Measurements from ENCODE around the gene EXOC3L4.
A peak's percentile ranks its signal among the peaks of the same experiment; 100 is the strongest.

EXOC3L4 gene

DNA sequence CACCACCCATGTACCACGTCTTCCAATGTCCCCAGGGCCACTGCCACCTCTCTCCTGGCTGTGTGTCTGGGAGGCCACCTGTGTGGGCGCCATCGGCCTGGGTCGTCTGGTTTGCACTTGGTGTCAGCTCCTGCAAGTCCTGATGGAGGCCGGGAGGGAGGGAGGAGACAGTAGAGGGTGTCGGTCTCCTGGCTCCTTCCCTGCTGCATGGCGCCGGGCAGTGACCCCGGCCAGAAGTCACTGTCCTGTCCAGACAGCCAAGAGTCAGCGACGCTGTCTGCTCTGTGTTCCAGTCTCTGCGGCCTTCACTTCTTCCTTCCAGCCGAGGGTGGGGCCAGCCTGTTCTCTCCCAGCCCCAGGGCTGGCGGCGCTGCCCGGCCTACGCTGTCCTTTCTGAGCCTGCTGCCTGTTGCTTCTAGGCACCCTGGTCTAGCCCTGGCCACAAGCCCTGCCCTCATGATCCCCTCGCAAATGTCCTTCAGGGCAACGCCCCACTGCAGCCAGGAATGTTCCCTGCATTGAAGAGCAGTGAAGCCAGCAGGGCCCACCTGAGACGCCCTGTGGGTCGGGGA is 23.5 kb upstream of the EXOC3L4 start:
- H3K4me3 ChIP-seq (ENCODE audit: low read depth, low read length), result no peak overlapping the region
- TF ChIP-seq, protein P1, sequence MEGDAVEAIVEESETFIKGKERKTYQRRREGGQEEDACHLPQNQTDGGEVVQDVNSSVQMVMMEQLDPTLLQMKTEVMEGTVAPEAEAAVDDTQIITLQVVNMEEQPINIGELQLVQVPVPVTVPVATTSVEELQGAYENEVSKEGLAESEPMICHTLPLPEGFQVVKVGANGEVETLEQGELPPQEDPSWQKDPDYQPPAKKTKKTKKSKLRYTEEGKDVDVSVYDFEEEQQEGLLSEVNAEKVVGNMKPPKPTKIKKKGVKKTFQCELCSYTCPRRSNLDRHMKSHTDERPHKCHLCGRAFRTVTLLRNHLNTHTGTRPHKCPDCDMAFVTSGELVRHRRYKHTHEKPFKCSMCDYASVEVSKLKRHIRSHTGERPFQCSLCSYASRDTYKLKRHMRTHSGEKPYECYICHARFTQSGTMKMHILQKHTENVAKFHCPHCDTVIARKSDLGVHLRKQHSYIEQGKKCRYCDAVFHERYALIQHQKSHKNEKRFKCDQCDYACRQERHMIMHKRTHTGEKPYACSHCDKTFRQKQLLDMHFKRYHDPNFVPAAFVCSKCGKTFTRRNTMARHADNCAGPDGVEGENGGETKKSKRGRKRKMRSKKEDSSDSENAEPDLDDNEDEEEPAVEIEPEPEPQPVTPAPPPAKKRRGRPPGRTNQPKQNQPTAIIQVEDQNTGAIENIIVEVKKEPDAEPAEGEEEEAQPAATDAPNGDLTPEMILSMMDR (IDR thresholded peaks at IDR 0.05; ENCODE audit: low read depth, low read length), result no peak

DNA sequence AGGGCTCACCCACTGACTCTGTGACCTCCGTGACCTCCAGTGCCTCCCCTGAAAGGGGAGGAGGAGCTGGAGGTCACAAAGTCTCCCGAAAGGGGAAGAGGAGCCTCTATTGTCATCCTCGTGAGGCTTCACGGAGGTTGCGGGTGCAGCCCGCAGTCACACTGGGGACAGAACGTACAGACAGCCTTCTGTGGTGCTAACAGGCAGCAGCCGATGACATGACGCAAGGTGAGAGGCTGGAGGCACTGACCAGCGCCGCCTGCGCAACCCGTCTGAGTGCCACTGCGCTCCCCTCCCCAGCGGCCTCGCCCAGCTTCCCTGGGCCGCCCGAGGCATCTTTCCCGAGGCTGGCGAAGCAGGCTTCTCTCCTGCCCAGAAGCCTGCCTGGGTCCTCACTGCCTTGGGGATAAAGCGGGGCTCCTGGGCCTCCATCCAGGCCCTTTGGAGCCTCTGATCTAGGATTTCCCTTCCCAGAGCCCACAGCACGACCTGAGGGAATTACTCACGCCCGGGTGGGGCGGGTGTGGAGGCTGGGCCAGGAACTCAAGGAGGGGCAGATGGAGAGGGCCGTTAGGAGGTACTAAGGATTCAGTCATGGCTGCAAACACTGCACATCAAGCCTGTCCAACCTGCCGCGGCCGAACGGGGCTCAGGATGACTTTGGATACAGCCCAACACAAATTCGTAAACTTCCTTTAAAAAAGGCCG is 22.8 kb upstream of the EXOC3L4 start:
- no peak overlapping the region for H3K4me3 ChIP-seq (ENCODE audit: low read depth, low read length)
- TF ChIP-seq, protein P1 (IDR thresholded peaks at IDR 0.05; ENCODE audit: low read depth, low read length), result no peak

DNA sequence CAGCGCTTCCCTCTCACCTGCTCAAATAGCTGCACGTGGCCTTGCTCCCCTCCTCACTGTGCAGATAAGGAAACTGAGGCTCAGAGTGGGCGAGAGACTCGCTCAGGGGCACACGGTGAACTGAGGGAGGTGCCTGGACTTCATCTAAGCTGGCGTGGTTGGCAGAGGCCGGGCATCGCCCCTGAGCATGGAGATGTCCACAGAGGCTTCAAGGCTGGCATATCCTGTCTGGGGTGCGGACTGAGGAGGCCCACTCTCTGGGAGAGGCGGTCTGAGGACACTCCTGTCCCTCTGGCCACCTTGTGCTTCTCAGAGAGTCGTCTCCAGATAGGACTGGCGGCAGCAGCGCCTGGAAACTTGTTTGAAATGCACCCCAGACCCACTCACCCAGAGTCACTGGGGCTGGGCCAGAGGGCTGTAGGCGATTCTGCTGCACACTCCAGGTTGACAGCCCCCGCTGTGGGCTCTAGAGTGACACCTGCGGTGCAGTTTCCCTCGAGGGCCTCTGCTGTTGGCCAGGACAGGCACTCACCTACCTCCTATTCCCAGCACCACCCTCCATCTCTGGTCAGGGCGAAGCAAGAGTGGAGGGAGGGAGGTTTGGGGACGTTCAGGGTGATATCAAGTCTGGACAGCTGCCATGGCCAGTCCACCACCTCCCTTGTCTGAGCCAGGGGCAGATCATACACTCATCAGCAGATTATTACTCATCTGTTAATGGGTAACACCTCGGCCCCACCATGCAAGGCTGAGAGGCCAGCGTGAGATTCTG is 21.7 kb upstream of the EXOC3L4 start:
- H3K4me3 ChIP-seq (ENCODE audit: low read depth, low read length), result no peak overlapping the region
- TF ChIP-seq, protein P1 (IDR thresholded peaks at IDR 0.05; ENCODE audit: low read depth, low read length), result no peak

DNA sequence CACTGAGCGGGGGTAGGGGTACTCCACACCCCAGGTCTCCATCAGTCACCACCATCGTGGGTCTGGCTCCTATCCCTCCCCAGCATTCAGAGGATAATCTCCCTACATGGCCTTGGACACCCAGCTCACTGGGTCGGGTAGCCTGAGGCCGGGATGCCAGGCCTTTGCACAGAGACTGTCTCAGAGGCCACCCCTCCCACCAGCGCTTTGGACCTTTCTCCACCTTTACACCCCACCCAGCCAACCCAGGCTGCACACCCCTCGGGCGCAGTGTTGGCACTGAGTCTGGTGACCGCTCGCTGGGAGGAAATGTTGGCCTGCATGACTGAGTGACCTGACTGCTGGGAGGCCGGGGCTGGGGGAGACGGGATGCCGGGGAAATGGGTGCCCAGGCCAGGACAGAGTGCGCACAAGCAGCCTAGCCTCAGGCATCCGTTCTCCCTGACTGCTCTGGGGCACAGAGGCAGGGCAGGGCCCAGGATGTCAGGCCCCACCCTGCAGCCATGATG is 21.1 kb upstream of the EXOC3L4 start:
- H3K4me3 ChIP-seq (ENCODE audit: low read depth, low read length), result no peak overlapping the region
- TF ChIP-seq, protein P1 (IDR thresholded peaks at IDR 0.05; ENCODE audit: low read depth, low read length), result no peak

DNA sequence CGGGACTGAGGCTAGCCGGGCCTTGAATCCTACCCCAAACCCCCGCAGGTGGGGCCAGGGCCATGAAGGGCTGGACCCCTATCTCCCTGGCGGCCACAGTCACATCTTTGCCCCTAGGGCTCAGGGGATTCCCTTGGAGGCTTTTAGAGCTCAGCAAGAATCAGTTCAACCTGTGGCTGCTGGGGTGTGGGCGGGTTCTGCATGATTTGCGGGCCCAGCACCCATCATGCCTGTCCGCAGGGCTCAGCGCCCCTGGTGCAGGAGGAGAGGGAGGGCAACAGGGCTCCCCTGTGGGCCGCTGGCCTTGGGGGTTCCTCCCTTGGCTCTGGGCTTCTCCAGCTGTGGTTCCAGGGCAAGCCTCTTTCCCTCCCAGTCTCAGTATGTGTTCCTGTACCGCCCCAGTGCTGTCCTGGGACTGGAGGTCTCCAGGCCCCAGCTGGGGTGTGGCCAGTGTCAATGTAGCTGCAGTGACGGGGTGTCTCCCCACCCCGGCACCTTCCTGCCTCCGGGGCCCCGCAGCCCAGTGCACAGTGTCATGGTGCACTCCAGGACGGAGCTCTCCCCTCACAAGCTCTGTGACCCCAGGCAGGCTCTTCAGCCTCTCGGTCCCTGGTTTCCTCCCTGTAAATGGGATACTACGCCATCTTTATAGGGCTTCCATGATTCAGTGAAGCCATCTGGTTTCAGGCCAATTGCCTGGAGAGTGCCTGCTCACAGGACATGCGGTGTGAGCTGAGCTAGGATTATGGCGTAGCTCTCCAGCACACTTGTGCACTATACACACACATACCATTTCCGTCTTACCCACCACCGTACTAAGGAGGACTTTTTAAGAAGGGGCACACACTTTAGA is 20.4 kb upstream of the EXOC3L4 start:
- no peak overlapping the region for H3K4me3 ChIP-seq (ENCODE audit: low read depth, low read length)
- TF ChIP-seq, protein P1 (IDR thresholded peaks at IDR 0.05; ENCODE audit: low read depth, low read length), result no peak

DNA sequence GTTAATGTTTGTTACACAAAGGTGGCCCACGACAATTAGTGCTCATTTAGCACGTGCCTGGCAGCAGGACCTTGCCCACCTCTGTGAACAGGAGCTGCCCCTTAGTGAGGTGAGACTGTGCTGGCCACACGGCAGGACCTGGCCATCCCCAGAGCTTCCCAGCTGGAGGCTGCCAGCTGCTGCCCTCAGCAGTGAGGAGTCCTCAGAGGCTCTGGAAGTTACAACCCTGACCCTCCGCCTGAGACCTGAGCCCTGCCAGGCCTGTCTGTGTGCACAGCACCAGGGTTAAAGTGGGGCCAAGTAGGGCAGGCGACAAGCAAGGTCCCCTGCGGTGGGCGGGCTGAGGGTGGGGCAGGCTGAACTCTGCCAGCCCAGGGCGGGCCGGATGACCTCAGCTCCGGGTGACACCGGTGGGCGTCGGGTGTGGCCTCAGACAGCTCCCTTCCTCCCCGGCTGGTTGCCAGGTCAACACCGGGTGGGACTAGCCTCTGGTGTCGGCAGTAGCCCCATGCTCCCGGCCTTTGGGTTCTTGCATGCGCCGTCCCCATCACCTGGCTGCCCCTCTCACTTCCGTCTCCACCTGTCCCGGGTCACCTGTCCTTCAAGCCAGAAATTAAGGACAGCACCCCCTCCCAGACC is 19.7 kb upstream of the EXOC3L4 start:
- TF ChIP-seq, protein P1 (IDR thresholded peaks at IDR 0.05; ENCODE audit: low read depth, low read length), result no peak
- H3K4me3 ChIP-seq (ENCODE audit: low read depth, low read length), result peak overlapping the region; percentile 56
